ENCODE measurements around the gene TIMM23B.
A peak's percentile ranks its signal among the peaks of the same experiment; 100 is the strongest.
"Not testable (repeated sequence)": the region's sequence is repeated elsewhere in the genome, so short reads cannot be mapped to it uniquely, and the experiment has no call there.

TIMM23B gene

GRCh38 chr10:49948142-49948541, 6.3 kb downstream of the TIMM23B start:
- intact Hi-C loops (cut with micrococcal nuclease); H3K27me3 Mint-ChIP-seq; H3K27ac Mint-ChIP-seq; H3K4me3 Mint-ChIP-seq; H3K4me1 Mint-ChIP-seq (ENCODE audit: low read depth); H3K9me3 Mint-ChIP-seq: not testable (repeated sequence)
- H3K36me3 Mint-ChIP-seq (ENCODE audit: low read depth) = peaks cover 21% of the 10 kb centered on the region

GRCh38 chr10:49948737-49949136, 6.9 kb downstream of the TIMM23B start:
- peaks cover 25% of the 10 kb centered on the region for H3K36me3 Mint-ChIP-seq (ENCODE audit: low read depth)
- H3K27ac Mint-ChIP-seq; H3K9me3 Mint-ChIP-seq; H3K4me1 Mint-ChIP-seq (ENCODE audit: low read depth); H3K27me3 Mint-ChIP-seq; H3K4me3 Mint-ChIP-seq; intact Hi-C loops (cut with micrococcal nuclease): not testable (repeated sequence)

- H3K4me3 Mint-ChIP-seq; H3K27ac Mint-ChIP-seq; intact Hi-C loops (cut with micrococcal nuclease); H3K27me3 Mint-ChIP-seq; H3K4me1 Mint-ChIP-seq (ENCODE audit: low read depth); H3K9me3 Mint-ChIP-seq: not testable (repeated sequence)
- peaks cover 39% of the 10 kb centered on the region for H3K36me3 Mint-ChIP-seq (ENCODE audit: low read depth)
These were observed 10.2 kb downstream of the TIMM23B start for GRCh38 chr10:49952006-49952405.

GRCh38 chr10:49953122-49953521, 11.3 kb downstream of the TIMM23B start:
- H3K36me3 Mint-ChIP-seq (ENCODE audit: low read depth) = peaks cover 41% of the 10 kb centered on the region
- H3K9me3 Mint-ChIP-seq; H3K27ac Mint-ChIP-seq; intact Hi-C loops (cut with micrococcal nuclease); H3K4me3 Mint-ChIP-seq; H3K27me3 Mint-ChIP-seq; H3K4me1 Mint-ChIP-seq (ENCODE audit: low read depth): not testable (repeated sequence)

- intact Hi-C loops (cut with micrococcal nuclease); H3K9me3 Mint-ChIP-seq; H3K4me3 Mint-ChIP-seq; H3K4me1 Mint-ChIP-seq (ENCODE audit: low read depth); H3K27ac Mint-ChIP-seq; H3K27me3 Mint-ChIP-seq: not testable (repeated sequence)
- H3K36me3 Mint-ChIP-seq (ENCODE audit: low read depth) = peaks cover 30% of the 10 kb centered on the region
These were observed 28.5 kb downstream of the TIMM23B start for GRCh38 chr10:49970331-49970857.

- intact Hi-C loops (cut with micrococcal nuclease); H3K4me3 Mint-ChIP-seq; H3K27me3 Mint-ChIP-seq; H3K27ac Mint-ChIP-seq; H3K4me1 Mint-ChIP-seq (ENCODE audit: low read depth); H3K9me3 Mint-ChIP-seq: not testable (repeated sequence)
- H3K36me3 Mint-ChIP-seq (ENCODE audit: low read depth) = peaks cover 32% of the 10 kb centered on the region
These were observed 29.6 kb downstream of the TIMM23B start for GRCh38 chr10:49971466-49971865.

GRCh38 chr10:49972094-49972493, 30.2 kb downstream of the TIMM23B start:
- intact Hi-C loops (cut with micrococcal nuclease); H3K4me1 Mint-ChIP-seq (ENCODE audit: low read depth); H3K9me3 Mint-ChIP-seq; H3K27me3 Mint-ChIP-seq; H3K4me3 Mint-ChIP-seq; H3K27ac Mint-ChIP-seq: not testable (repeated sequence)
- H3K36me3 Mint-ChIP-seq (ENCODE audit: low read depth) = peaks cover 32% of the 10 kb centered on the region

- H3K9me3 Mint-ChIP-seq; H3K4me3 Mint-ChIP-seq; H3K27ac Mint-ChIP-seq; H3K27me3 Mint-ChIP-seq; H3K4me1 Mint-ChIP-seq (ENCODE audit: low read depth); intact Hi-C loops (cut with micrococcal nuclease): not testable (repeated sequence)
- H3K36me3 Mint-ChIP-seq (ENCODE audit: low read depth) = peaks cover 20% of the 10 kb centered on the region
These were observed 35.9 kb downstream of the TIMM23B start for GRCh38 chr10:49977756-49978155.

- H3K9me3 Mint-ChIP-seq; intact Hi-C loops (cut with micrococcal nuclease); H3K4me3 Mint-ChIP-seq; H3K27ac Mint-ChIP-seq; H3K27me3 Mint-ChIP-seq; H3K4me1 Mint-ChIP-seq (ENCODE audit: low read depth): not testable (repeated sequence)
- H3K36me3 Mint-ChIP-seq (ENCODE audit: low read depth) = peaks cover 24% of the 10 kb centered on the region
These were observed 45.4 kb downstream of the TIMM23B start for GRCh38 chr10:49987207-49987606.

- H3K9me3 Mint-ChIP-seq; H3K27ac Mint-ChIP-seq; H3K27me3 Mint-ChIP-seq; intact Hi-C loops (cut with micrococcal nuclease); H3K4me3 Mint-ChIP-seq; H3K4me1 Mint-ChIP-seq (ENCODE audit: low read depth): not testable (repeated sequence)
- H3K36me3 Mint-ChIP-seq (ENCODE audit: low read depth) = peaks cover 24% of the 10 kb centered on the region
These were observed 46.5 kb downstream of the TIMM23B start, which contains the start of gene AGAP6 for GRCh38 chr10:49988376-49988775. Gene AGAP6, plus strand, starts transcription at chr10:49988406. Its CDS starts 310 bp downstream, at chr10:49988716.

- H3K27ac Mint-ChIP-seq; H3K27me3 Mint-ChIP-seq; H3K4me3 Mint-ChIP-seq; intact Hi-C loops (cut with micrococcal nuclease); H3K9me3 Mint-ChIP-seq; H3K4me1 Mint-ChIP-seq (ENCODE audit: low read depth): not testable (repeated sequence)
- H3K36me3 Mint-ChIP-seq (ENCODE audit: low read depth) = peaks cover 13% of the 10 kb centered on the region
These were observed 53.5 kb downstream of the TIMM23B start for GRCh38 chr10:49995321-49995720.

- H3K4me3 Mint-ChIP-seq, H3K27ac Mint-ChIP-seq: not testable (repeated sequence)
These were observed 72.2 kb downstream of the TIMM23B start for GRCh38 chr10:50014024-50014423.

GRCh38 chr10:50015596-50016220, 73.9 kb downstream of the TIMM23B start:
- intact Hi-C loops (cut with micrococcal nuclease) = not testable (repeated sequence)

More at GRCh38 chr10:50014024-50014423, 72.2 kb downstream of the TIMM23B start:
- intact Hi-C loops (cut with micrococcal nuclease); H3K4me1 Mint-ChIP-seq (ENCODE audit: low read depth); H3K27me3 Mint-ChIP-seq; H3K9me3 Mint-ChIP-seq; H3K36me3 Mint-ChIP-seq (ENCODE audit: low read depth): not testable (repeated sequence)

GRCh38 chr10:50016926-50017325, 75.1 kb downstream of the TIMM23B start:
- H3K36me3 Mint-ChIP-seq (ENCODE audit: low read depth); H3K9me3 Mint-ChIP-seq; H3K27me3 Mint-ChIP-seq; H3K4me3 Mint-ChIP-seq; H3K4me1 Mint-ChIP-seq (ENCODE audit: low read depth); H3K27ac Mint-ChIP-seq; intact Hi-C loops (cut with micrococcal nuclease): not testable (repeated sequence)

More at GRCh38 chr10:50015596-50016220, 73.9 kb downstream of the TIMM23B start:
- not testable (repeated sequence) for H3K9me3 Mint-ChIP-seq; H3K36me3 Mint-ChIP-seq (ENCODE audit: low read depth); H3K4me3 Mint-ChIP-seq; H3K4me1 Mint-ChIP-seq (ENCODE audit: low read depth); H3K27me3 Mint-ChIP-seq
- H3K27ac Mint-ChIP-seq = peak overlapping the region; percentile 2

- H3K27me3 Mint-ChIP-seq; H3K9me3 Mint-ChIP-seq; H3K4me3 Mint-ChIP-seq; H3K4me1 Mint-ChIP-seq (ENCODE audit: low read depth); H3K36me3 Mint-ChIP-seq (ENCODE audit: low read depth); H3K27ac Mint-ChIP-seq; intact Hi-C loops (cut with micrococcal nuclease): not testable (repeated sequence)
These were observed 75.8 kb downstream of the TIMM23B start for GRCh38 chr10:50017646-50018045.

Data from dendritic cell treated with granulocyte-macrophage colony-stimulating factor and Interleukin-4, amounts not matched to agents 40 ng/mL and 50 ng/mL, for 4 days (primary cell).